CD14-positive monocyte (primary cell): Measurements from ENCODE around the gene PTPRD. TPM values are rescaled to one million over a fixed set of nuclear protein-coding genes. Genes with fewer than 3 reads are reported as not detected.

ENCODE experiments used
- DNase-seq, 3 donors: peaks; one replicate each; pipeline ENCODE4 v3.0.0-alpha.2; 2011 to 2022
- H2AFZ ChIP-seq: 2 replicates; pipeline ENCODE4 v1.6.0; 2012; ENCODE audit warnings: mild to moderate bottlenecking, low read depth, low read length, inconsistent platforms; ENCODE audit not compliant: insufficient read depth, poor library complexity, severe bottlenecking
- H3K27ac ChIP-seq, 2 donors: 1 replicate in 1 of 2; 2 replicates in 1 of 2; pipeline ENCODE4 v1.5.1; 2012 to 2013; ENCODE audit warnings: low read length in 2 of 2, control low read depth in 1 of 2, inconsistent platforms in 1 of 2, low read depth in 1 of 2, mild to moderate bottlenecking in 1 of 2
- H3K27me3 ChIP-seq, 2 donors: one replicate each; pipeline versions ENCODE4 v1.6.0 to v1.6.1; 2011 to 2013; ENCODE audit warnings: low read length in 2 of 2; ENCODE audit not compliant: control insufficient read depth in 2 of 2, insufficient read depth in 2 of 2
- H3K36me3 ChIP-seq, 2 donors: replicated peaks in 1 of 2; 1 replicate in 1 of 2; 2 replicates in 1 of 2; pipeline versions ENCODE4 v1.5.1 to v1.6.1; 2012 to 2013; ENCODE audit warnings: low read length in 2 of 2, control low read depth in 1 of 2, inconsistent platforms in 1 of 2, mild to moderate bottlenecking in 1 of 2; ENCODE audit not compliant: insufficient read depth in 2 of 2, control insufficient read depth in 1 of 2
- H3K4me1 ChIP-seq, 2 donors: 1 replicate in 1 of 2; 2 replicates in 1 of 2; pipeline versions ENCODE4 v1.5.1 to v1.6.1; 2012 to 2013; ENCODE audit warnings: low read length in 2 of 2, control low read depth in 1 of 2, inconsistent platforms in 1 of 2, mild to moderate bottlenecking in 1 of 2, moderate library complexity in 1 of 2; ENCODE audit not compliant: insufficient read depth in 2 of 2, control insufficient read depth in 1 of 2
- H3K4me2 ChIP-seq: replicated peaks from 2 replicates; pipeline ENCODE3; 2012; ENCODE audit warnings: low read length, moderate library complexity, mild to moderate bottlenecking; ENCODE audit not compliant: poor library complexity, severe bottlenecking; ENCODE audit errors: extremely low read depth
- H3K4me3 ChIP-seq, 3 experiments: fragments of 200-600 bp in 1 of 3; sonication (generic) in 1 of 3; replicated peaks in 1 of 3; 1 replicate in 2 of 3; 2 replicates in 1 of 3; pipeline ENCODE4 v1.5.1; 2011 to 2013; ENCODE audit warnings: low read length in 3 of 3, mild to moderate bottlenecking in 3 of 3, control low read depth in 2 of 3, low read depth in 2 of 3, inconsistent platforms in 1 of 3, moderate library complexity in 1 of 3
- H3K79me2 ChIP-seq: 2 replicates; pipeline ENCODE4 v1.6.0; 2012; ENCODE audit warnings: mild to moderate bottlenecking, control low read depth, inconsistent platforms, low read length, moderate library complexity; ENCODE audit not compliant: insufficient read depth
- H3K9ac ChIP-seq: 2 replicates; pipeline ENCODE4 v1.6.0; 2017; ENCODE audit warnings: low read length, mild to moderate bottlenecking; ENCODE audit not compliant: insufficient read depth, poor library complexity, severe bottlenecking
- H3K9me3 ChIP-seq, 2 donors: replicated peaks in 1 of 2; 1 replicate in 1 of 2; 2 replicates in 1 of 2; pipeline versions ENCODE4 v1.5.1 to v1.6.1; 2012 to 2013; ENCODE audit warnings: low read length in 2 of 2, control low read depth in 1 of 2; ENCODE audit not compliant: control insufficient read depth in 1 of 2, insufficient read depth in 1 of 2
- H4K20me1 ChIP-seq: 2 replicates; pipeline ENCODE4 v1.6.0; 2012; ENCODE audit warnings: mild to moderate bottlenecking, low read length, control low read depth, moderate library complexity; ENCODE audit not compliant: insufficient read depth
- H3K27ac Mint-ChIP-seq, 7 donors: one replicate each; pipeline ENCODE4 v1.8.0; 2020; ENCODE audit warnings: mild to moderate bottlenecking in 7 of 7, mixed read lengths in 7 of 7, moderate library complexity in 6 of 7, inconsistent platforms in 2 of 7
- H3K27me3 Mint-ChIP-seq, 3 donors: one replicate each; pipeline ENCODE4 v1.8.0; 2021 to 2022; ENCODE audit warnings: low read depth in 3 of 3, mild to moderate bottlenecking in 3 of 3, mixed read lengths in 3 of 3, moderate library complexity in 3 of 3, inconsistent platforms in 1 of 3
- H3K36me3 Mint-ChIP-seq, 2 donors: one replicate each; pipeline ENCODE4 v1.8.0; 2020; ENCODE audit warnings: mixed read lengths in 2 of 2, inconsistent platforms in 1 of 2, mild to moderate bottlenecking in 1 of 2
- H3K4me1 Mint-ChIP-seq: one replicate; pipeline ENCODE4 v1.8.0; 2020; ENCODE audit warnings: mild to moderate bottlenecking, mixed read lengths
- H3K4me3 Mint-ChIP-seq, 2 donors: one replicate each; pipeline ENCODE4 v1.8.0; 2020; ENCODE audit warnings: mild to moderate bottlenecking in 2 of 2, mixed read lengths in 2 of 2, moderate library complexity in 1 of 2
- H3K9me3 Mint-ChIP-seq, 7 donors: one replicate each; pipeline ENCODE4 v1.8.0; 2020 to 2022; ENCODE audit warnings: mixed read lengths in 7 of 7, mild to moderate bottlenecking in 6 of 7, moderate library complexity in 6 of 7, inconsistent platforms in 2 of 7
- CTCF ChIP-seq: fragments of 200-600 bp; IDR thresholded peaks from one replicate; pipeline ENCODE4 v1.8.0; 2022; ENCODE audit warnings: antibody characterized with exemption, mild to moderate bottlenecking
- WGBS: methylation state at CpG from one replicate; pipeline ENCODE4 v1.1.5; 2013; ENCODE audit warnings: missing lambda C conversion rate; ENCODE audit not compliant: insufficient coverage; 5-methylcytosine and 5-hydroxymethylcytosine counted together
- intact Hi-C, 2 donors: fragments of 100-400 bp; cut with micrococcal nuclease; formaldehyde crosslinking; loops; one replicate each; pipeline versions ENCODE4 v1.15.0 to v1.15.1; 2023
- polyA plus RNA-seq, 3 donors: library from polyadenylated mRNA; depleted of rRNA in 1 of 3; unstranded in 2 of 3; stranded (reverse) in 1 of 3; fragments of 300-500 nt in 2 of 3; fragments of >200 nt in 1 of 3; fragmentation: Illumina TruSeq in 2 of 3; gene quantifications; 1 replicate in 2 of 3; 2 replicates in 1 of 3; pipeline ENCODE4 v1.2.3, GENCODE V29; 2012 to 2021

PTPRD gene
- polyA plus RNA-seq, 3 donors, result not detected

GRCh38 chr9:9504869-9505268, 1107.9 kb downstream of the PTPRD start:
- H3K9ac ChIP-seq, result no peak overlapping the region
- Mint-ChIP-seq H3K9me3 (no peaks in the 10 kb centered on the region), H3K36me3 (no peaks in the 10 kb centered on the region), H3K4me1 (no peaks in the 10 kb centered on the region), H3K27me3 (no peaks in the 10 kb centered on the region), H3K4me3 (no peak overlapping the region), H3K27ac (no peak overlapping the region)
- no peak for TF ChIP-seq CTCF
- H3K4me3 ChIP-seq, result no peak overlapping the region
- no peaks in the 10 kb centered on the region for H3K27me3 ChIP-seq
- H3K4me2 ChIP-seq, result no peak overlapping the region
- H3K27ac ChIP-seq, result no peak overlapping the region
- no peaks in the 10 kb centered on the region for H4K20me1 ChIP-seq
- H3K79me2 ChIP-seq, result no peaks in the 10 kb centered on the region
- peak in 1 of 3 donors; percentile 3 for DNase-seq
- H3K4me1 ChIP-seq, result no peaks in the 10 kb centered on the region
- no peaks in the 10 kb centered on the region for H3K36me3 ChIP-seq
- WGBS, result 83% methylated on average over 1 of the region's 1 CpG
- H2AFZ ChIP-seq, result no peak overlapping the region
- intact Hi-C loops, result no loop called here
- H3K9me3 ChIP-seq, result no peaks in the 10 kb centered on the region

- H3K27ac Mint-ChIP-seq, result no peak overlapping the region
- H3K27me3 ChIP-seq, result no peaks in the 10 kb centered on the region
Observed at GRCh38 chr9:9499546-9499945, 1113.3 kb downstream of the PTPRD start.

More at GRCh38 chr9:9499546-9499945, 1113.3 kb downstream of the PTPRD start:
- Histone ChIP-seq H3K4me2 (no peak overlapping the region), H3K4me1 (no peaks in the 10 kb centered on the region), H3K9me3 (peaks cover 6 to 9% of the 10 kb centered on the region in 2 donors), H3K27ac (no peak overlapping the region), H4K20me1 (no peaks in the 10 kb centered on the region), H3K4me3 (no peak overlapping the region), H3K36me3 (no peaks in the 10 kb centered on the region), H2AFZ (no peak overlapping the region), H3K9ac (no peak overlapping the region), H3K79me2 (no peaks in the 10 kb centered on the region)
- H3K4me3 Mint-ChIP-seq, result no peak overlapping the region
- no peaks in the 10 kb centered on the region for H3K4me1 Mint-ChIP-seq
- no peaks in the 10 kb centered on the region for H3K36me3 Mint-ChIP-seq
- TF ChIP-seq CTCF, result no peak
- H3K27me3 Mint-ChIP-seq, result peaks cover 0 to 1% (median 0%) of the 10 kb centered on the region in 3 donors
- H3K9me3 Mint-ChIP-seq, result peaks cover 0 to 5% (median 2%) of the 10 kb centered on the region in 7 donors
- intact Hi-C loops, result no loop called here
- no peak for DNase-seq
